ENCODE measurements around the gene FAM229A. TPM values are rescaled to one million over a fixed set of nuclear protein-coding genes. Genes with fewer than 3 reads are reported as not detected.

FAM229A gene
- total RNA-seq, 1 donor from 2014 or later: 1.5 TPM

DNA sequence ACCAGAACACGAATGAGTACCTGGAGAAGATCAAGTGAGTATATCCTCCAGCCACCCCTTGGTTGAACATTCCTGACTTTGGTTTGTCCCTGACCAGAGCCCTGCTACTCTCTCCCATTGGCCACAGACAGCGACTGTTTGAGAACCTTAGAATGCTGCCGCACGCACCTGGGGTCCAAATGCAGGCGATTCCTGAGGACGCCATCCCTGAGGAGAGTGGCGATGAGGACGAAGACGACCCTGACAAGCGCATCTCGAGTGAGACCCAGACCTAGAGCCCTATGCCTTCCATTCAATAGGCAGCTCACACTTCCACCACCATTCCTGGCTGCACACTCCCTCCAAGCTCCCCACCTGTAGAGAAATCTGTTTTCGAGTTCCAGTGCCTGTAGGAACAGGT, 30.7 kb downstream of the FAM229A start:
- DNase-seq (ENCODE audit: low read depth): no peak

DNA sequence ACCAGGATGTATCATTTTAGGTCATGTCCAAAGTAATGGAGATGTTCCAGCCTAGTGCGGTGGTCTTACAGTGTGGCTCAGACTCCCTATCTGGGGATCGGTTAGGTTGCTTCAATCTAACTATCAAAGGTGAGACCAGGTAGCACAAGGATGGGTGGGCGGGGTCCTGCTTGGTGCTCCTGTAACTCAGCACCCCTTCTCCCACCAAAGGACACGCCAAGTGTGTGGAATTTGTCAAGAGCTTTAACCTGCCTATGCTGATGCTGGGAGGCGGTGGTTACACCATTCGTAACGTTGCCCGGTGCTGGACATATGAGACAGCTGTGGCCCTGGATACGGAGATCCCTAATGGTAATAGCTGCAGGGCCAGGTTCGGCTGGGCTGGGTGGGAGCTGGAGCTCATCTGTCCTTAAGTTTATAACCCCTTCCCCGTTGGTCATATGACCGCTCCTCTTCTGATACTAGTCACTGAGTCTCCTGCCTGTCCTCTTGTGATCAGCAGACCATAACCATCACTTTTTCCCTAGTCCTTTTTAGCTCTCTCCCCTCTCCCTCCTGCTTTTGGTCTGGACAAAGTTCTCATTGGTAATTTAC, 31.6 kb downstream of the FAM229A start:
- DNase-seq (ENCODE audit: low read depth): no peak

DNA sequence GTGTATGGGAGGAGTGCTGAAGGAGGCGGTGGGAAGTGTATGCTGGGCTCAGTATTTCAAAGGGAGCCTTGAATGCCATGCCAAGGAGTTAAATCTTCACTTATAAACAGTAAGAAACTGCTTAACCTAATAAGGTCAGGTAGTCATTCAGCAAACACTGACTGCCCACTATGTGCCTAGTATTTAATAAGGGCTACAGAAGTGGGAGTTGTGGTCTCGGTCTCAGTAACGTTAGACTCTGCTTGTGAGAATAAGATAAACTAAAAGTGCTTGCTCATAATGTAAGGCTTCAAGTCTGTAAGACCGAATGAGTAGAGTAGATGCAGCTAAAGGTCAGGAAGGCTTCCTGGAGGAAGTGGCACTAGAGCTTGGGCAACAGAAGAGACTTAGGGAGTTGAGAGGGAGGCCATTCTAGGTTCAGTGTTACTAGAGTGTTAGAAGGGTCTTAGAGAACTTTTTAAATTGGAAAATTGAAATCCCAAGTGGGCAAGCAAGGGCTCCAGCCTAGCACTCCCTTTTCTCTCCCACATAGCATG, 32.3 kb downstream of the FAM229A start:
- DNase-seq (ENCODE audit: low read depth): no peak

GRCh38 chr1:32327204-32327603, 35.1 kb downstream of the FAM229A start:
- DNase-seq (ENCODE audit: low read depth): no peak

GRCh38 chr1:32321712-32322291, 40.5 kb downstream of the FAM229A start:
- DNase-seq (ENCODE audit: low read depth): no peak

- no peak for DNase-seq (ENCODE audit: low read depth)
These were observed 44.0 kb downstream of the FAM229A start for GRCh38 chr1:32318127-32318869.

DNA sequence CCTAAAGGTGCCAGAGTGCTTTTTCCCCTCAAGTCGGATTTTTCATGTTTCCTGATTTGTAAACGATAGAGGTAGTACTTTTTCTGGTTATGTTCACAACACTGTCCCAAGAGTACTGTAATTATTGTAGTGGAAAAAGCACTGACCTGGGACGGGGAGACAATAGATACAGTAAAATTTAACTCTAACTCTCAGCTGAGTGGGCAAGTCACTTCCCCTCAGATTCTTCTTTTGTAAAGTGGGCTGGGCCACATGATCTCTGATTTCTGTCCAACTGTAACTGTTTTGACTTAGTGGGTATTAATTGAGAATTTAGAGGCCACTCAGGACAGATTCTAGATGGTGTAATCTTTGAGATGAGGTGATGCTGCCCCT, 45.4 kb downstream of the FAM229A start:
- DNase-seq (ENCODE audit: low read depth): no peak

DNA sequence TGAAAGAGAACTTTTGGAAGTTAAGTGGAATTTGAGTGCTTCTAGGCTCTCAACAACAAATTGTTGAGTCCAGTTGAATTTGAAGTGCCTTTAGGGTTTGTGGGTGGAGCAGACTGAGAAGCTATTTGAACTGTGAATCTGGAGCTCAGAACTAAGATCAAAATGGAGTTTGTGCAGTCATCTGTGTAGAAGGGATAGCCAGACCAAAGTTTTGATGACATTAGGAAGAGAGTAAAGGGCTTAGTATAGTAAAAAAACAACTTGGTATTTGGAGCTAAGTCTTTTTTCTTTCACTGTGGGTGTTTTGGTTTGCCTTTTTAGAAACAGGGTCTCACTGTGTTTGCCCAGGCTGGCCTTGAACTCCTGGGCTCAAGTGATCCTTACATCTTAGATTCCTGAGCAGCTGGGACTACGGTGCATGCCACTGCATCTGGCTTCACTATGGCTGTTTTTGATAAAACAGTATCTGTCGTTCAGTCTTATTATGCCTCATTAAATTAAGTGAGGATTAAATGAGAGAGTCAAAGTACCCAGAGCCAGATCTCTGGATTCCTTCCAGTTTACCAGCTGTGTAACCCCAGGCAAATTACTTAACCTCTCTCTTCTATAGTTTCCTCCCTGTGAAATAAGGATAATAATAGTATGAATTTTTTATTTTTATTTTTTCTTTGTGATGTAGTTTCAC, 50.4 kb downstream of the FAM229A start:
- no peak for DNase-seq (ENCODE audit: low read depth)

Other genes with a start within 250 kb of the FAM229A start
- 75.7 and 91.6 TPM in 2 replicates for gene TXLNA, start 182.8 kb downstream of the FAM229A start, total RNA-seq
- gene CCDC28B, start 161.9 kb downstream of the FAM229A start, total RNA-seq: 6.9 and 12.7 TPM in 2 replicates
- gene IQCC, start 156.8 kb downstream of the FAM229A start, total RNA-seq: 0.87 and 2.1 TPM in 2 replicates
- gene DCDC2B, start 153.4 kb downstream of the FAM229A start, total RNA-seq: not detected in 2 replicates
- gene TMEM234, start 140.1 kb downstream of the FAM229A start, total RNA-seq: 9.4 and 19.8 TPM in 2 replicates
- gene EIF3I, start 140.1 kb downstream of the FAM229A start, total RNA-seq: 283 and 504 TPM in 2 replicates
- gene FAM167B, start 115.3 kb downstream of the FAM229A start, total RNA-seq: 0.20 TPM in 1 of 2 replicates, not detected in the other
- 0.10 and 0.69 TPM in 2 replicates for gene LCK, start 111.2 kb downstream of the FAM229A start, total RNA-seq
- 113 and 117 TPM in 2 replicates for gene HDAC1, start 70.4 kb downstream of the FAM229A start, total RNA-seq
- 32.8 and 70.9 TPM in 2 replicates for gene MARCKSL1, start 26.3 kb downstream of the FAM229A start, total RNA-seq
- gene TSSK3, start 54 bp upstream of the FAM229A start, total RNA-seq: 0.20 TPM in 1 of 2 replicates, not detected in the other
- 85.1 and 90.1 TPM in 2 replicates for gene BSDC1, start 32.0 kb upstream of the FAM229A start, total RNA-seq
- gene ZBTB8B, start 102.6 kb upstream of the FAM229A start, total RNA-seq: under 0.01 TPM in 1 of 2 replicates, not detected in the other
- gene ZBTB8A, start 176.9 kb upstream of the FAM229A start, total RNA-seq: 7.3 and 8.9 TPM in 2 replicates

All from renal cortical epithelial cell (primary cell).